Measurements from ENCODE around the gene TEPSIN.

DNA sequence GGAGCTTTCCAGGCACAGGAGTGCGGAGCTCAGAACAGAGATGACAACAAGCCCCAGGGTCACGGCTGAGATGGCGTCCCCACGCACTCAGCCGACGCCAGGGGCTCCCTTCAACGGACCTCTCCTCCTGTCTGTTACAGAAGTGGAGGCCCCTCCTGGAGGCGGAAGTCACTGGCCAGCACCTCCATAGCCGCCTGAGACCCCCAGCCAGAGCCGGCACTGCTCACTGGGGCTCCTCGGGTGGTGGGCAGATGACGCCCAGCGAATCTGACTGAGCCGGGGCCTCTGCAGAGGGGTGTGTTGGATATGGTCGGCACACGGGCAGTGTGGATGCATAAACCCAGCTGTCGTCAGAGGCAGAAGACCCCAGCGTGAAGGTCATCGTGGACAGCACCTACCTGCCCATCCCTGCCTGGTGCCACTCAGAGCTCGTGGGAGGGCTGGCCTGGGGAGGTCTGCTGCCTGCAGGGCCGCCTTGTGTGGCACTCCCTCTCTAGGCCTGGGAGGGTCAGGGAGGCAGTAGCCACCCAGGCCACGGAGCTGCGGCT, 20.3 kb upstream of the TEPSIN start:
- TF ChIP-seq, protein P1, sequence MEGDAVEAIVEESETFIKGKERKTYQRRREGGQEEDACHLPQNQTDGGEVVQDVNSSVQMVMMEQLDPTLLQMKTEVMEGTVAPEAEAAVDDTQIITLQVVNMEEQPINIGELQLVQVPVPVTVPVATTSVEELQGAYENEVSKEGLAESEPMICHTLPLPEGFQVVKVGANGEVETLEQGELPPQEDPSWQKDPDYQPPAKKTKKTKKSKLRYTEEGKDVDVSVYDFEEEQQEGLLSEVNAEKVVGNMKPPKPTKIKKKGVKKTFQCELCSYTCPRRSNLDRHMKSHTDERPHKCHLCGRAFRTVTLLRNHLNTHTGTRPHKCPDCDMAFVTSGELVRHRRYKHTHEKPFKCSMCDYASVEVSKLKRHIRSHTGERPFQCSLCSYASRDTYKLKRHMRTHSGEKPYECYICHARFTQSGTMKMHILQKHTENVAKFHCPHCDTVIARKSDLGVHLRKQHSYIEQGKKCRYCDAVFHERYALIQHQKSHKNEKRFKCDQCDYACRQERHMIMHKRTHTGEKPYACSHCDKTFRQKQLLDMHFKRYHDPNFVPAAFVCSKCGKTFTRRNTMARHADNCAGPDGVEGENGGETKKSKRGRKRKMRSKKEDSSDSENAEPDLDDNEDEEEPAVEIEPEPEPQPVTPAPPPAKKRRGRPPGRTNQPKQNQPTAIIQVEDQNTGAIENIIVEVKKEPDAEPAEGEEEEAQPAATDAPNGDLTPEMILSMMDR (optimal IDR thresholded peaks at IDR 0.05 in 1 of 3, IDR thresholded peaks at IDR 0.05 in 1 of 3, conservative IDR thresholded peaks at IDR 0.05 in 1 of 3; ENCODE audit: extremely low read depth in 1 of 3, insufficient read depth in 2 of 3, low read length in 3 of 3) = no peak
- TF ChIP-seq EZH2 (IDR thresholded peaks at IDR 0.05; ENCODE audit: low read length) = no peak
